ENCODE measurements around the gene PTPRD.

PTPRD gene

DNA sequence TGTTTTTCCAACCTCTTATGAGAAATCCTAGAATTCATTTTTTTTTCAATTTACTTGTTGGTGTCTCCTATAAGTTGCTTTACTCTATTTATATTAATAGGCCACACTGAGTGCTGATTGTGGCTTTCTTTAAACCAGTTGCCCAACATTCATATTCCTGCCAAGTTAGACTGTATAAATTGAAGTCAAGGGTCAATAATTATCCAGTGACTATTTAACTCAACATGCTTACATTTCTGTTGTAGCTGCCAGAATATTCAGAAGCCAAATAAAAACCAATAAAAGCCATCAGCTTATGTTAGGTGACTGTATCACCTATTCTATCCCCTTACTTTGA lies 169.0 kb downstream of the PTPRD start:
- TF ChIP-seq, protein P1, sequence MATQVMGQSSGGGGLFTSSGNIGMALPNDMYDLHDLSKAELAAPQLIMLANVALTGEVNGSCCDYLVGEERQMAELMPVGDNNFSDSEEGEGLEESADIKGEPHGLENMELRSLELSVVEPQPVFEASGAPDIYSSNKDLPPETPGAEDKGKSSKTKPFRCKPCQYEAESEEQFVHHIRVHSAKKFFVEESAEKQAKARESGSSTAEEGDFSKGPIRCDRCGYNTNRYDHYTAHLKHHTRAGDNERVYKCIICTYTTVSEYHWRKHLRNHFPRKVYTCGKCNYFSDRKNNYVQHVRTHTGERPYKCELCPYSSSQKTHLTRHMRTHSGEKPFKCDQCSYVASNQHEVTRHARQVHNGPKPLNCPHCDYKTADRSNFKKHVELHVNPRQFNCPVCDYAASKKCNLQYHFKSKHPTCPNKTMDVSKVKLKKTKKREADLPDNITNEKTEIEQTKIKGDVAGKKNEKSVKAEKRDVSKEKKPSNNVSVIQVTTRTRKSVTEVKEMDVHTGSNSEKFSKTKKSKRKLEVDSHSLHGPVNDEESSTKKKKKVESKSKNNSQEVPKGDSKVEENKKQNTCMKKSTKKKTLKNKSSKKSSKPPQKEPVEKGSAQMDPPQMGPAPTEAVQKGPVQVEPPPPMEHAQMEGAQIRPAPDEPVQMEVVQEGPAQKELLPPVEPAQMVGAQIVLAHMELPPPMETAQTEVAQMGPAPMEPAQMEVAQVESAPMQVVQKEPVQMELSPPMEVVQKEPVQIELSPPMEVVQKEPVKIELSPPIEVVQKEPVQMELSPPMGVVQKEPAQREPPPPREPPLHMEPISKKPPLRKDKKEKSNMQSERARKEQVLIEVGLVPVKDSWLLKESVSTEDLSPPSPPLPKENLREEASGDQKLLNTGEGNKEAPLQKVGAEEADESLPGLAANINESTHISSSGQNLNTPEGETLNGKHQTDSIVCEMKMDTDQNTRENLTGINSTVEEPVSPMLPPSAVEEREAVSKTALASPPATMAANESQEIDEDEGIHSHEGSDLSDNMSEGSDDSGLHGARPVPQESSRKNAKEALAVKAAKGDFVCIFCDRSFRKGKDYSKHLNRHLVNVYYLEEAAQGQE (IDR thresholded peaks at IDR 0.05; ENCODE audit: insufficient read depth in 1 of 2, low read depth in 2 of 2, low read length in 2 of 2), result no peak
- TF ChIP-seq TAF1 (IDR thresholded peaks at IDR 0.05; ENCODE audit: borderline replicate concordance, insufficient read depth, low read length), result no peak
- TF ChIP-seq FOXP2 (optimal IDR thresholded peaks at IDR 0.05; ENCODE audit: borderline replicate concordance, extremely low read depth, extremely low read length, insufficient read depth), result no peak
- TF ChIP-seq POLR2AphosphoS5 (IDR thresholded peaks at IDR 0.05; ENCODE audit: low read depth, low read length), result no peak
- TF ChIP-seq SIN3A (IDR thresholded peaks at IDR 0.05; ENCODE audit: borderline replicate concordance, insufficient read depth, low read length), result no peak

DNA sequence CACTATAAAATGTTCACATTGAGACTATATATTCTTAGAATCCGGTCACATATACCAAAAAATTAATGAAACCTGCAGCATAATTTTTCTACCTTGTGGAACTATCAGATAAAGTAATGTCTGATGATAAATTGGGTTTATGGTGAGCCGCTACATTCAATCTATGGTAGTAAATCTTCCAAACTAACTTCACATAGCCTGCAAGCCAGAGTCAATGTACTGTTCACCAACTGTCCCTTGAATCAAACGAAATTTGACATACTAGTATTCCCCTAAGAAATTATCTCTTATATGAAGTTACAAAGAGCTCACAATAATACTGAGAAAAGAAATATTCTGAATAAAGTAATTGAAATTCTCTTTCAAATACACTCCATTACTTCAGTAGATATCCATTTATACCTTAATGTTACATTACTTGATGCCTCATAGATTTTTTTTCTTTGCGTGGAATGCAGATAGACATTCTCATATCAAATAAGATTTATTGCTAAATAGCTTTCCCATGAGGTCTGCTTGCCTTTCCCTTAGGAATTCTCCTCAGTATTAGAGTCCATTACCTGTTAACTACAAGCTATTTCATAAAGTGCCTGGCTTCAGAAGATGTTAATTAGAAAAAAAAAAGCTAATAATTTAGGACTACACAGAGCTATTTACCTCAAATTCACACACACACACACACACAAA lies 169.5 kb downstream of the PTPRD start:
- TF ChIP-seq TAF1 (IDR thresholded peaks at IDR 0.05; ENCODE audit: borderline replicate concordance, insufficient read depth, low read length) (no peak), FOXP2 (optimal IDR thresholded peaks at IDR 0.05; ENCODE audit: borderline replicate concordance, extremely low read depth, extremely low read length, insufficient read depth) (no peak), SIN3A (IDR thresholded peaks at IDR 0.05; ENCODE audit: borderline replicate concordance, insufficient read depth, low read length) (no peak), POLR2AphosphoS5 (IDR thresholded peaks at IDR 0.05; ENCODE audit: low read depth, low read length) (no peak)
- TF ChIP-seq, protein P1 (IDR thresholded peaks at IDR 0.05; ENCODE audit: insufficient read depth in 1 of 2, low read depth in 2 of 2, low read length in 2 of 2), result no peak

DNA sequence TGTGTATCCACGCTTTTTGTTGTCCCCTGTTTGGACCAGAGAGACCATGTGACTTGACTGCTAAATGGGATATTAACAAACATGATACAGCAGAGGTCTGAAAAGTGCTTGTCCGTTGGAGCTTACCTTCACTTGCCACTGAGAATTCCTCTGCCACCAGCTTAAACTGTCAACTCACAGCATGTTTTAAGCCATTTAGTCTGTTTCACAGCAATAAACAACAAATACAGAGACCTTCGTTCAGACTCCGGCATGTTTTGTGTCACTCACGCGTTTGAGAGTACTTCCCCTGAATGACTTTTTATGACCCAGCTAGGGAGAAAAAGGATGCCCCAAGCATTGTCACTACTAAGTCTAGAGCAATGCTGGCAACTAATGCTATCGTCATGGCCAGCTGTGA lies 173.8 kb downstream of the PTPRD start:
- no peak for TF ChIP-seq POLR2AphosphoS5 (IDR thresholded peaks at IDR 0.05; ENCODE audit: low read depth, low read length)
- TF ChIP-seq, protein P1 (IDR thresholded peaks at IDR 0.05; ENCODE audit: insufficient read depth in 1 of 2, low read depth in 2 of 2, low read length in 2 of 2), result no peak
- TF ChIP-seq TAF1 (IDR thresholded peaks at IDR 0.05; ENCODE audit: borderline replicate concordance, insufficient read depth, low read length), result no peak
- no peak for TF ChIP-seq SIN3A (IDR thresholded peaks at IDR 0.05; ENCODE audit: borderline replicate concordance, insufficient read depth, low read length)
- TF ChIP-seq FOXP2 (optimal IDR thresholded peaks at IDR 0.05; ENCODE audit: borderline replicate concordance, extremely low read depth, extremely low read length, insufficient read depth), result no peak

DNA sequence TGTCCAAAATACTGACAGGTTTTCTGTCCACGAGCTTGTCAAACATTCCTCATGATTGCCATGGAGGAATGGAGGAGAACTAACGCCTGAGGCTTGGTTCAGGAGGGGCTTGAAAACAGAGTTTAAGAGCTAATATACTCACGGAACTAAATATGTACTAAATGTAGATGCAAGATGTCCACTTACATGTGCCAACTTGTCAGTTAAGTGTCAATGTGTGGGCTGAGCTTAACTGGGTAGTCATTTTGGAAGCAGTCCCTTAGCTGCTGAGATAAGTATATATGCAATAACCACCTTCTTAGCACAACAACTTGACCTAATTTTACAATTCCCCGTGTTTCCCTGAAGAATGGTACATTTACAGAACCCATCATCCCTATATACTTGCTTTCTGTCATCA lies 176.0 kb downstream of the PTPRD start:
- TF ChIP-seq SIN3A (IDR thresholded peaks at IDR 0.05; ENCODE audit: borderline replicate concordance, insufficient read depth, low read length) (no peak), POLR2AphosphoS5 (IDR thresholded peaks at IDR 0.05; ENCODE audit: low read depth, low read length) (no peak), TAF1 (IDR thresholded peaks at IDR 0.05; ENCODE audit: borderline replicate concordance, insufficient read depth, low read length) (no peak), FOXP2 (optimal IDR thresholded peaks at IDR 0.05; ENCODE audit: borderline replicate concordance, extremely low read depth, extremely low read length, insufficient read depth) (no peak)
- TF ChIP-seq, protein P1 (IDR thresholded peaks at IDR 0.05; ENCODE audit: insufficient read depth in 1 of 2, low read depth in 2 of 2, low read length in 2 of 2), result no peak

All from PFSK-1 (cell line).